ENCODE data around the gene CTNNBL1.
"Not testable (repeated sequence)": the region's sequence is repeated elsewhere in the genome, so short reads cannot be mapped to it uniquely, and the experiment has no call there.

CTNNBL1 gene

DNA sequence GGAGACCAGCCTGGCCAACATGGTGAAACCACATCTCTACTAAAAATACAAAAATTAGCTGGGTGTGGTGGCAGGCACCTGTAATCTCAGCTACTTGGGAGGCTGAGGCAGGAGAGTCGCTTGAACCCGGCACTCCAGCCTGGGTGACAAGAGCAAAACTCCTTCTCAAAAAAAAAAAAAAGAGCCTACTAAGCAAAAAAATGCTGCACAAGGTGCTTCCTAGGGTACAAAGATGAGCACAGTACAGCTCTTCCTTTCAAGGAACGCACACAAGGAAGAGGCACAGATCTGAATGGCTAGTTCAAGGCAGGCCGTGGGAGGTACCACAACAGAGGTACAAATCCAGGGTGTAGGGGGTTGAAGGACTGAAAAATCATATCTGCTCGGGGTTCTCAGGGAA is 162.2 kb downstream of the CTNNBL1 start:
- DNase-seq: not testable (repeated sequence)

DNA sequence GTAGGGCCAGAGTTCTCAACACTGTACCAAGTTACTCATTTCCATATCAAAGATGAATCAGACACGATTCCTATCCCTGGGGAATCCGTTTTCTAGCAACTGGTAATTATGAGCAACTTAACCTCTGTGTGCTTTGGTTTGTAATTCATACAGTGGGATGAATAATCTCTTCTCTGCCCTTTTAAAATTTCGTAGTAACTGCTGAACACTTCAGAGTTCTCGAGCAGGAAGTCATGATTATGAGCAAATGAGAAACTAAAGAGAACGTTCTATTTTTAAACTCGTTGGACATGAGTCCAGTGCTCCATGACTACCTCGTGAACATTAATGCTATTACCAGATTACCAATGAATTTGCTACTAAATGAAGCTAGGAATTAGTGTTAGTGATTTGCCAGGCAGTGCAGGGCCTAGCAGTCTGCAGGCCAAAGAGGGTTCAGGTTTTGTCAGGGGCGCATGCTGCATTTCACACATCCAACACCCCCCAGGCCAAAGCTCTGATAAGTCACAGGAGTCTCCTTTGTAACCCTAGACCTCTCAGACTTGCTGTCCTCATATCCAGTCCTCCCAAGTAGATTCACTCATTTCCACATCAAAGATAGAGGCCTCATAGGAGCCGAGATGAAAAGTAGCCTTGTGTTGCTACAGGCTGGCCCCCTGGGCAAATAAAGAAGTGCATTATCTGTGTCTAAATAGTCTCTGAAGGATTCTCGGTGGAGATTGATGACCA is 163.3 kb downstream of the CTNNBL1 start:
- no peak for DNase-seq

DNA sequence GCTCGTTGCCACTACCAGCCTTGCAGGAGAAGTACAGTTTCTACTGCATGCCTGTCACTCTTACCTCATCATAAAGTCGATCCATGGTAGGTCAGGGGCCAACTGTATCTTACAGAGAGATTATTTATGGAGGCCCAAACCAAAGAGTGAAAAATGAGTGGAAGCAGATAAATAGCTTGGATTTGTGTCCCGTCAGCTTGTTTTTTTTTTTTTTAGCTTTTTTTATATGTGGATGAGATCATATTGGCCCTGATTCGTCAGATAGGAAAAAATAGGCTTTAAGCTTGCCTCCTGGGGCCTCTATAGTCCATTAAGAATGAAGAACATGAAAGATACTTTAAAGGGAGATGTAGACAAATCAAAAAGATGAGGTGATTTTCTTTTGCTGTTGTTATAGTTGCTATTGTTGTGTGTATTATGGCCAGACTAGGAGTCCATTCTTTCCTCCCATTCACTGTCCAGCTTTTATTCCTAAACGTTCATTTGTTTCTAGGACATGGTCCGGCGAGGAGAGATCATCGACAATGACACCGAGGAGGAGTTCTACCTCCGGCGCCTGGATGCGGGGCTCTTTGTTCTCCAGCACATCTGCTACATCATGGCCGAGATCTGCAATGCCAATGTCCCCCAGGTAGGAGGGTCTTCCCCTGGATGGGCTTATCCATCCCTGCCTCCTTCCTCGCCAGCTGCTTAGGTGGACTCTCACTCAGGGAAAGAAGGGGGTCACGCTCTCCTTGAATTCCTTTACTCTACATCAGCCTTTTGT is 165.8 kb downstream of the CTNNBL1 start:
- DNase-seq: no peak

DNA sequence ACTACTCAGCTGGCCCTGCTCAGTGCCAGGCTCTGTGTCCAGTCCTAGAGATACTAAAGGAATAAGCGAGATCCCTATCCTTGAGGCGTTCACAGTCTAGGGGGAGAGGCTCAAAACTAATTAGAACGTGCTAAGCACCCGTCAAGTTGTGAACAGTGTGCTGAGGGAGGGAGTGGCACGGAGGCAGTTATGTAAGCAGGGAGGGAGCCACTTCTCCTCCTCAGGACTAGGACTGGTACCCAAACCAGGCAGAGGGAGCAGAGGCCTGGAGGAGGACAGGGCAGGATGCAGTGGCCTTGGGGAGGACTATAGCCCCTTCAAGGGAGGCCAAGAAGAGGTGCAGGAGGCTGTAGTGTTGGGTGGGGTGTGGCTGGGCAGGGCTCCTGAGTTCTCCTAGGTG is 169.5 kb downstream of the CTNNBL1 start:
- no peak for DNase-seq

DNA sequence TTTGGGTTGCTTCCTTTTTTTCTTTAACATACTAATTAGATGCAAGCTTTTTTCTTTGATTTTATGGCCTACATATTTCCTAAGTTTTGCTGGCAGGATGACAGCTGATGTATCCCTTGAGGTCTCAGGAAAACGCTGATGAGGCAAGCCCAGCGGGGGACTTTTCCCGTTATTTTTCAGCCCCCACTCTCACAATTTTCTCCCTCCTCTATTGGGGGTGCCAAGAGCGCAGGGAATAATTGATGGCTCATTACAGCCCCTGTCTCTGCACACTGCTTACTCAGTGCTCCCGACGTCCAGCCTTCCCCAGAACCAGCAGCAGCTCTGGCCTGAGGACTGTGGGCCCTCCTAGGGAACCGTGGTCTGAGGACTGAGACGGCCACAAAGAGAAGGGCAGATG is 170.5 kb downstream of the CTNNBL1 start:
- DNase-seq: no peak

DNA sequence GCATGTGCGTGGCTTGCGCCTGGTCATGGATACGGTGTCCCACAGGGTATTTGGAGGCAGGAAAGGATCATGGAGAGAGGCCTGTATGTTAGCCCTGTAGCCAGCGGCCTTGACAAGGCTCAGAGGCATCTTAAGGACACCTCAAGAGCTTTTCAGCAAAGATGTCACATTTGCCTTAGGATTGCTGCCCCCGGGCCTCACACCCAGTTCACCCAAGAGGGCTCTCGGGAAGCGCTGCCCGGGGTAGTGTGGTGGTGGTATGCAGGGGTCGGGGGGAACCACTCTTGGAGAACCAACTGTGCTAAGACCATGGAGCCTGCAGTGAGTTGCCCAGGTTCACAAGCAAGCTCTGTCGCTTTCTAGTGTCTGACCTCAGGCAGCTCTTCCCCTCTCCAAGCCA is 172.2 kb downstream of the CTNNBL1 start:
- DNase-seq: no peak

DNA sequence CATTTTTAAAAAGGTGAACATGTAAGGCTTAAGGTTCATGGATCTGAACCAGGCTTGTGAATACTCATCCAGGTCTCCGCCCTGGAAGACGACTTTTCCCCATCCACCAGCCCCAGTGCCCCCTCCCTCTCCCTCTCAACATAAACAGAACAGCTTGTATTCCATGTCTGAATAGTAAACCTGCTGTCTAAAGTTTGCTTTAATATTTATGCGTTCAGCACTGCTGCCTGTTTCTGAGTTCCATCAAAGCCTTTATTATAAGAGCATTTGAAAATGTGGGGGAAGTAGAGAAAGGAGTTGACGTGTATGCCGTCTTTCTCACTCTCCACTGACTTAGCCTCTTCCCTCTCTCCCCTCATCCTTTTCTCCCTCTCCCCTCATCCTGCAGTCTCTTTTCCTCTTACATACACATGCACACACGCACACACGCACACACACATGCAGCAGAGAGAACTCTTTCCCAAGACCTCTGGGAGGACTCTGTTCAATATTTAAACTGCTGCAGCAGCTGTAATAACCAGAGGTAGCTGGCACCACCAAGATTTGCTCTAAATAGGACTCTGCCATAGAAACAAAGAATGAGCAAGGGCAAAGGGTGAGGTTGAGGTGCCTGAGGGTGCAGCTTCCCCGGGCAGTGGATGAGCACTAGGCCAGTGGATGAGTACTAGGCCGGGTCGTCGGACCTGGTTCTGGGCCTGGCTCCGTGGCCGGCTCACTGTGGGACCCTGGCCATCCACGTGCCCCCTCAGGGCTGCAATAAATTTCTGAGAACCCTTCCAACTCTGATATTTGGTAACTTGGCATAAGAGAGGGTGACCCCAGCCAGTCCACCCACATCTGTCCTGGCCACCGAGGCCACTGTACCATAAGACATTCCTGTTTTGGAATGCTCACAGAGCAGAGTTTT is 173.7 kb downstream of the CTNNBL1 start:
- DNase-seq: no peak

DNA sequence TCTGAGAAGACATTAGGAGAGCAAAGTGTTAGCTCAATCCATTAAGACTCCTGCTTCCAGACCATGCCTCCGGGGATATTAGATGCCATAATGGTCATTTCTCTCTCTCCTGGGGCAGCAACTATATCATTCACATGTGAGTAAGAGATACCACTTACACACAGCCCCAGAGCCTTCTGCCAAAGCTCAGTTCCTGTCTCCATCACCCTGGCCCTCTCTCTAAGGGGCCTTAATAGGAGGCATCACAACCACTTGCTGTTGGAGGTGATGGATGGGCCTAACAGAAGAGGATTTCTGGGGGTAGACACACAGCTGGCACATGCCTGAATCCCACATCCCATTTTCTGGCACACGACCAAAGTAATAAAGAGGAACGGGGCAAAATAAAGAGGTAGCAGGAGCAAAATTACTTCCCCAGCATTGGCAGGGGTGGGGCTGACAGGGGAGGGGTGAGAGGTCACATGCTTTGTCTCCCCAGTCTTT is 175.1 kb downstream of the CTNNBL1 start:
- peak; percentile 34 to 38 for DNase-seq

DNA sequence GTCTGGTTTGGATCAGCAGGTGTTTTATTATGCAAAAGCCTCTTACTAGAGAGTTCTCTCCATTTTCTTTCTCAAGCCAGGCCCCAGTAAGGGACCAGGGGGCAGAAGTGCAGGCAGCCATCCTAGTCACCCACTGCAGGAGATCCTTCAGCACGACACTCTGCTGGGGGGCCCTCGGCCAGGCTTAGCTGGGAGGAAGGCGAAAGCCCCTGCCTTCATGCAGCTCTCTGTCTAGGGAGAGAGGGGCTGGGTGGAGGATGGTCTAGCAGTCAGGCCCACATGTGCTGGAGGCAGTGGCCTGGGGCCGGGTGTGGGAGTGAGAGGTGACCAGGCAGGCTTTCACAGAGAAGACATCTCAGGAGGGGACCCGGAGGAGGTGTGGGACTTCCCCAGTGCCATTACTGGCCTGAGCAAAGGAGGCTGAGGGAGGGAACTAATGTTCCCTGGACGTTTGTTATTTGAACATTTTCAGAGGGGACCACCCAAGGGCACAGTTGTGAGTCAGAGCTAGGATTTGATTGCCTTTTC is 175.6 kb downstream of the CTNNBL1 start:
- no peak for DNase-seq

DNA sequence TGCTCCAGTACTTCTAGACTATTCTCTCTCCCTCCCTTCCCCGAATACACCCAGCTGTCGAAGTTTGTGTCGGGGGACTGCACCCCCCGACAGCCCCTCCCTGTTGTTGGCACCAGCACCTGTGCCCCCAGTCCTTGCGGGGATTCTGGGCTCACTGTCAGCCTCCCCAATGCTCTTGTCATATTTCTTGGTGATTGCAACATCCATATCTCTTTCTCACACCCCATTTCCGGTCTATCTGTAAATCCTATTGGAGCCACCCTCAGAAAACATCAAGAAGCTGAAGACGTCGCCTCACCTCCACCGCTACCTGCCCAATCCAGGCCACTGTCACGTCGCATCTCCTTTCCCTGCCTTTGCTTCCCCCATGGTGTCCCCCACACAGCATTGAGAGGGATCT is 176.5 kb downstream of the CTNNBL1 start:
- no peak for DNase-seq

DNA sequence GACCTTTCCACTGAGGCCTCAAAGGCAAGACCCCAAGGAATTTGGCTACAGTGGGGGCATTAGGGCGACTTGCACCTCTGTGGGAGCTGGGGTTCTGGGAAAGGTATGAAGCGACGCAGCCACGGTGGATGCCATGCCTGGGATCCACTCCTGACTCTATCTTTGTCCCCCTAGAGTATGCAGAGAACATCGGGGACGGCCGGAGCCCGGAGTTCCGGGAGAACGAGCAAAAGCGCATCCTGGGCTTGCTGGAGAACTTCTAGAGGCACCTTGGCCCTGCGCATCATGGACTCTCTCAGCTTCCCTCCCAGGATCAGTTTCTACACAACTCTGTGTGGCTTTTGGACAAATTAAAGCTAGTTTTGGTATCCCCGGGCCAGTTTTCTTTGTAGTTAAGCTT is 177.9 kb downstream of the CTNNBL1 start:
- no peak for DNase-seq

DNA sequence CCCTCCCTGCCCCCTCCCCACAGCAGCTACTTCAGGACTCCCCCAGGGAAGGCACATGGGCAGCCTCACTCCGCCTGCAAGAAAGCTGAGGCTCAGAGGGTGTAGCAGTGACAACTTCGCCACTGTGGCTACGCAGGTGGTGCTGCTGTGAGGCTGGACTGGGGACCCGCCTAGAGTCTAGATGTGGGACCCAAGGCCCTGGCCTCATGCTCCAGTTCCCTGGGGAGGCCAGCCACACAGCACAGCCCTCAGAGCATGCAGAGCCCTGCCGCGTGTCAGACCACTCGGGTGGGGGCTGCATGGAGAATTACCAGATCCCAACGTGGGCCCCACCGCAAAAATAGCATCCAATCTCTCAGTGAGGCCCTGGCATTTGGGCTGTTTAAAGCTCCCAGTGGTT is 178.3 kb downstream of the CTNNBL1 start:
- no peak for DNase-seq

DNA sequence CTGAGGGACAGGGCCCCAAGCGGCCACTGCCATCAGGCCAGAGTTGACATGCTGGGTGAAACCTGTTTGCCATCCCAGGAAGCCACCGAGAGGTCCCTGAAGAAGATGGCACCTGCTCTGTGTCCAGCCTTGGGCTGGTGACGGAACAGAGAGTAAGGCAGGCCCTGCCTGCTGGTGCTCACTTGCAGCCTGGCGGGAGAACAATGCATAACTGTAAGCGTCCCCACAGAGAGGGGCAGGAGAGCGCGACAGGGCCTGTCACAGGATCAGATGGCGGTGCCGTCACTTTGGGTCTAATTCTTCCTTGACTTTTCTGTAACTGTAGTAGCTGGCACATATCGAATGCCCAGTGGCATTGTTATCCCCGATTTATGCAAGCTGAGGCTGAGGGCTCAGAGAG is 180.1 kb downstream of the CTNNBL1 start:
- DNase-seq: no peak

DNA sequence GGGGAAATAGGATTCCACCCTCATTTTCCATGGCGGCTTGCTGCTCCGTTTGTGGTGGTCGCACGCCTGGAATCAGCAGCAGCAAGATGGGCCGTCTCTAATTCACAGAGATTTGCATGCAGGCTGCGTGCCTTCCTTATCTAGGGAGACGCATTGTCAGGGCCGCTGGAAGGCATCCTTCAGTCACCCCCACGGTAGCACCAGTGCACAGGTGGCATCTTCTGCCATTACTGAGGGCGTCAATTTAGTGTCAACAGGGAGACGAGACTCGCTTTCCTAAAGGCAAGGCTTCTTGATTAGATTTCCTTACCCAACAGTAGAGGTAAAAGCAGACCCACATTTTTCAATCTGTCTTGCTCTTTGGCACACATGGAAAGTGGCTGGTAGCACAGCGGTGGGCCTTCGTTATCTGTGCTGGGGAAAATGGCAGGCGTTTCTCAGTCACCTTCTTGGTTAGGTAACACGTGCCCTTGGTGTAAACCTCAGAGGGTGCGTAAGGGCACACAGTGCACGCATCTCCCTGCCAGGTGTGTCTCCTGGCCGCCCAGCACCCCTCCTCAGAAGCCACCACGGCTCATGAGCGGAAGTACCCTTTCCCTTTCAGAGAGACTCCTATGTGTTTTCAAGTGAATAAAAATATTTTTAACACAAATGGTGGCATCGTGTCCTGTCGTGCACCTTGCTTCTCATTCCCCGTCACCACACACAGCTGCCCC is 181.8 kb downstream of the CTNNBL1 start:
- DNase-seq: no peak

DNA sequence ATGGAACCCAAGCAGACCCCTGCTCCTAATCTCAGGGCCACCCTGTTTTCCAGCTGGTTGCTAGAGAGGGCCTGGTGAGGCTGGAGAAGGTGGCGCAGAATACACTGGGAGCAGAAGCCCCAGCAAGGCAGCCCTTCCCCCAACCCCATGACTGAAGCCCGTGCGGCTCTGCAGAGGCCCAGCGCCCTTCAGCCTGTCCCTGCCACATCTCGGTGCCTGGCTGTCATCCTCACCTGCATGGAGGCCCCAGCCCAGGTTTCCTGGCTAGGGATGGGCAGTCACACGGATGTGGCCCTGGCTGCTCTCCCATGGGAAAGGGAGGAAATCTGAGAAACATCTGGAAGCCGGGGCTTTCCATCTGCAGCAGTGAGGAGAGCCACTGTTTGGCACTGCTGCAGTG is 183.0 kb downstream of the CTNNBL1 start:
- no peak for DNase-seq

DNA sequence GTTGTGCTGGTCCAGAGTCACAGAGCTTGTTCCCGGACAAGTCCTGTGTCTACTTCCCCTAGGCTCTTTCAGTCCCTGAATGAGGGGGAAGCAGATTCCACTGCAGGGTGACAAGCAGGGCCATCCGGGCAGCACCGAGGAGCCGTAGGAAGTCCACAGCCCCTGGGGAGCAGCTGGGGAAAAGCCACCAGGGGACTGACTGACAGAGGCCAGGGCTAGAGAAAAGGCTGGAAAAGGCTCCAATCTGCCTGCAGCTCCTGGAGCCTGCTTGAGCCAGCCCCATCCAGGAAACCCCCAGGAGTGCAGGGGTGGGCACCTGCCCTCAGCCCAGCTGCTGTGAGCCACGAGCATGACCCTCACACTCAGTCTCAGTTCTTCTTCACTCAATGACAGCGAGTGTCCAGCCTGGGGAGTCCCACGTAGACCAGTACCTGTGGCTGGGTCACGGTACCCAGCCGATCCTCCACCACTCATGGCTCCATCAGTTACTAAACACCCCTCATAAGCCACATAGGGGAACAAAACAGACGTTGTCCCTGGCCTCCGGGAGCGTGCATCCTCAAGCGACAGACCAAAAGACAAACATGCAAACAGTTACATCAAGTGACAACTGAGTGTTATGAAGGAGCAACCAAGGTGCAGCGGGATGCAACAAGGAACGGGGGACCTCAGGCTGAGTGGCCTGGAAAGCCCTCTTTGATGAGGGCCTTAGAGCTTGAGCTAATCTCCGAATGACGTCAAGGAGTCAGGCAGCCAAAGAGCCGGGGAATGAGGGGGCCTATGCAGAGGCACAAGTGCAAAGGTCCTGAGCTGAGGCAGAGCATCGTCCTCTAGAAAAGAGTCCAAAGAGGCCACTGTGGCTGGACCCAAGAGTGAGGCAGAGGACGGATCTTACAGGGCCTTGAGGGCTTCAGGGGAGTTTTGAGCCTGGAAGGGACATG is 184.3 kb downstream of the CTNNBL1 start:
- DNase-seq: no peak

DNA sequence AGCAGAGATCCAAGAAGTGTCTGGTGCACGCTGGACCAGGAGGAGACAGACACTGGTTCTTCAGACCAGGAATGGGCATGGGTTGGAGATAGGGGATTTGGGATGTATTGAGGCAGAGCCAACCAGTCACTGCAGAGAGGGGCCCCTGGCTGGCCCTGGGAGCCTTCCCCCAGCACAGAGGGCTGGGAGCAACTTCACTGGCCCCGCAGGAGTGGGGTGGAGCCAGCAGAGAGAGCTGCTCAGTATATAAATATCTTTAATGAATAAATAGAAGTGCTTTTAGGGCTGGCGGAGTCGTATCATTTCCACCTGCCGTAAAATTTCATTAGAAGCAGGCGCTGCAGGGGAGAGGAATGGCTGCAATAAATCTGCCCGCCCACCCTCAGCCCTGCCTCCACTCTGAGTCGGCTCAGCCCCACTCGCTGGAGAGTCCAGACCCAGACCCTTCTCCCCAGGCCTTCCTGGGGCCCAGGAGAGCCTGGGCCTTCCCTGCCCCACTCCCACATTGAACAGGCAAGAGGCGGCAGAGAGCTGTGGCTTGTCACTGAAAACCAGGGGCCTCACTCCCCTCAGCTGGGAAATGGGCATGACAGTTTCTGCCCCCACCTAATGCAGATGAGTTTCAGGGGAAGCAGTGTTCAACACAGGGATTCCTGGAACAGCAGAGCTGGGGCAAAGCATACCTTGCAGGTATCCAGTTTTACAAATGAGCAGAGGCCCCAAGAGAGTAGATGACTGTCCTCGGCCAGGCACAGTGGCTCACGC is 185.2 kb downstream of the CTNNBL1 start:
- no peak for DNase-seq

DNA sequence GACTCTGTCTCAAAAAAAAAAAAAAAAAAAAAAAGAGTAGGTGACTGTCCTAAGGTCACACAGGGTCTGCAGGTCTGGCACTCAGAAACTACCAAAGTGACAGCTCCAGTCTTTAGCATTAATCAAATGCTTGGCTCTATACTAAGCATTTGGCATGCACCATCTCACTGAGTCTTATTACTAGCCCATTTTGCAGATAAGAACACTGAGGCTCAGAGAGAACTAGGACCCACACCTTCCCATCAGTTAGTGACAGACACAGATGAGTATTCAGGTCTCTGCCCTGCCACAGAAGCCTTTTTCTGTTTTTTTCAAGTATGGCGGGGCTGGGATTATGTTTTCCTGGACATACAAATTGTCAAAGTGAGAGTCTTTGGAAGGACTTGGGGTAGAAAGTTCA is 186.0 kb downstream of the CTNNBL1 start:
- no peak for DNase-seq

DNA sequence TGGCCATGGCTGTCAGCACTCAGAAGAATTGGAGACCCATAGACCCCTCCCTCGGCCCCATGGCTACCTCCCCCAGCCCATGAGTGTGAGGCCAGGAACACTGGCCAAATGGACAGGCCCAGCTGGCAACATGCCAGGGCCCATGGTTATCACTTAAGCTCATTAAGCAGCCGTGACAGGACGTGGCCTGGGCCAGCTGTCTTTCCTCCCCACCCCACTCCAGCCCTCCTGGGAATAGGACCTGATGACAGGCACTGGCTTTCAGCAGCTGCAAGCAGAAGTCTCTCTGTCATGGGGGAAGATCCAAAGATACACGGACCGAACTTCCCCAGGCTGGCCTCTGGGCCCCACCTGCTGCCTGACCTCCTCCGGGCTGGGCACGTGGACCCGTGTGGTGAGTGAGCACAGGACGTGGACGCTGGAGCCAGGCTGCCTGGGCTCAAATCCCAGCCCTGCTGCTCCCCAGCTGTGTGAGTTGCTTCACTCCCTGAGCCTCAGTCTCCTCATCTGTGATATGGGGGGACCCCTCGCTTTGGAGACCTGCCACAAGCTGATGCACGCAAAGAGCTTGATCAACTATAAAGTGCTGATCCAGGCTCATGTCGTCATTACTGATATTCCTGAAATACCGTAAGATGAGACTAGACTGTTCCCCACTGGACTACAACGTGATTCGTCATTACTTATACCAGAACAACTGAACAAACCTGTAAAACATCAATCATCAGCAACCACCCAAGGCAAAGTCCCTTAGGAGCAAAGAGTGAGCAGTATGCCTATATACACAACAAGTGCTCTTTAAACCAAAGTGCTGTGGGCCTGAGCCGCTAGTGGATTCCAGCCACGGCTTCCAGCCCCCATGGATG is 187.1 kb downstream of the CTNNBL1 start:
- DNase-seq: no peak
